Smooth muscle cell of the brain vasculature (primary cell): ENCODE measurements around the gene ZNF446.
"Not testable (repeated sequence)": the region's sequence is repeated elsewhere in the genome, so short reads cannot be mapped to it uniquely, and the experiment has no call there.

Experiments
- DNase-seq: peaks from one replicate; pipeline ENCODE4 v3.0.0-alpha.2; 2012; ENCODE audit warnings: low read depth, low spot score

Gene ZNF446

GRCh38 chr19:58469241-58470013 lies 6.7 kb upstream of the ZNF446 start:
- DNase-seq, result no peak

DNA sequence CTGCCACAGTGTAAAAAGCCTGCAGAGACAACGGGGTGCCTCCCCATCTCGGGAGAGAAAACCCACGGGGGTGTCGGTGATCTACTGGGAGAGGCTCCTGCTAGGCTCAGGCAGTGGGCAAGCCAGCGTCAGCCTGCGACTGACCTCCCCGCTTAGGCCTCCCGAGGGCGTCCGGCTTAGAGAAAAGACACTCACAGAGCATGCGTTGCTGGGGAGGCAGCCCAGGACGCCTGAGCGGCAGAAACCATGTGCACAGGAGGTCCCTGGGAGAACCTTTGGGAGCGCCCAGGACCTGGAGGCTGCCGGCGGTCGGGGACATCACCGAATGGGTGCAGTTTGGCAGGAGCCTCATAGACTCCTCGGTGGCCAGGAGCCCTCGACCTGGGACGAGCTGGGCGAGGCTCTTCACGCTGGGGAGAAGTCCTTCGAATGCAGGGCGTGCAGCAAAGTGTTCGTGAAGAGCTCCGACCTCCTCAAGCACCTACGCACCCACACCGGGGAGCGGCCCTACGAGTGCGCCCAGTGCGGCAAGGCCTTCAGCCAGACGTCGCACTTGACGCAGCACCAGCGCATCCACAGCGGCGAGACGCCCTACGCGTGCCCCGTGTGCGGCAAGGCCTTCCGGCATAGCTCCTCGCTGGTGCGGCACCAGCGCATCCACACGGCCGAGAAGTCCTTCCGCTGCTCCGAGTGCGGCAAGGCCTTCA lies 5.2 kb upstream of the ZNF446 start:
- DNase-seq, result not testable (repeated sequence)

DNA sequence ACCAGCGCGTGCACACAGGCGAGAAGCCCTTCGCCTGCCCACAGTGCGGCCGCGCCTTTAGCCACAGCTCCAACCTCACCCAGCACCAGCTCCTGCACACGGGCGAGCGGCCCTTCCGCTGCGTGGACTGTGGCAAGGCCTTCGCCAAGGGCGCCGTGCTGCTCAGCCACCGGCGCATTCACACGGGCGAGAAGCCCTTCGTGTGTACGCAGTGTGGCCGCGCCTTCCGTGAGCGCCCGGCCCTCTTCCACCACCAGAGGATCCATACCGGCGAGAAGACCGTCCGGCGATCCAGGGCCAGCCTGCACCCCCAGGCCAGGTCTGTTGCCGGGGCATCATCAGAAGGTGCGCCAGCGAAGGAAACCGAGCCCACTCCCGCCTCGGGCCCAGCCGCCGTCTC lies 4.4 kb upstream of the ZNF446 start:
- no peak for DNase-seq

- DNase-seq, result no peak
Observed at GRCh38 chr19:58473775-58474174, 2.4 kb upstream of the ZNF446 start.

- no peak for DNase-seq
Observed at GRCh38 chr19:58474291-58474996, 1.7 kb upstream of the ZNF446 start.

- DNase-seq, result no peak
Observed at GRCh38 chr19:58474997-58475713, 997 bp upstream of the ZNF446 start.

GRCh38 chr19:58476498-58477015 lies 405 bp downstream of the ZNF446 start:
- DNase-seq, result no peak

GRCh38 chr19:58477130-58477529 lies 978 bp downstream of the ZNF446 start:
- no peak for DNase-seq

- no peak for DNase-seq
Observed at GRCh38 chr19:58477871-58478270, 1.7 kb downstream of the ZNF446 start.

- DNase-seq, result no peak
Observed at GRCh38 chr19:58479303-58479702, 3.2 kb downstream of the ZNF446 start.

GRCh38 chr19:58479736-58480480 lies 3.8 kb downstream of the ZNF446 start:
- no peak for DNase-seq

GRCh38 chr19:58480481-58480830 lies 4.3 kb downstream of the ZNF446 start:
- no peak for DNase-seq

DNA sequence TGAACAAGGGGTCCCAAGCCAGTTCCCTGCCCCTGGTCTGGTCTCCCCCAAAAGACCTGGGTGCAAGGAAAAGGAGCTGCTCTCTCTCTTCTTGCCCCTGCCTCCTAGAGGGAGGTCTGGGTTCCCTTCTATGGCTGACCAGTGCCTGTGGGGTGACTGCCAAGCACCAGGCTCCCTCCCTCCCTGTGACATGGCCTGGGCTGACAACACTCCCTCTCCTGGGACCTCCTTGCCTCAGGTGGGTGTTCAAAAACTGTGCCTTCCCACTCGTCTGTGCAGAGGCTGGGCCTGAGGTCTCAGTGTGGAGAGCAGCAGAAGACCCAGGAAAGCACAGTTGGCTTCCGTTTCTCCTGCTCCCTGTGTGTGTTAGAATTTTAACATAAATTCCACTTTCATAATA lies 4.7 kb downstream of the ZNF446 start:
- DNase-seq, result no peak

DNA sequence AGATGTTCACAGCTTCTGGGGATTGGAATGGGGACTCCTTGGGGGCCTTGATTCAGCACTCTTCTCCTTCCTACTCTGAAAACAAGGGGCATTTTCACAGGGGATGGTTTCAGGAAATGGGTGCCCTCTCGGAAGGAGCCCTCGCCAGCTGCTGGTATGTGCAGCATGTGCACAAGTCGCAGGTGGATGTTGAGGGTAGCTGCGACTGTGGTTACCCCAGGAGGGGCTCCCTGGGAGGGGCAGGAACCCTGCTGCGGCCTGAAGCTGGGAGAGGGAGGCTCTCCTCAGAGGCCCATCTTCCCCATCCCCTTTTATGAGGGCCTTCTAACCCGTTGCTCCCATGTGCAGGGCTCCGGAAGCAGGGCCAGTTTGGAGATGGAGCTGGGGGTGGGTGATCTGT lies 6.2 kb downstream of the ZNF446 start:
- DNase-seq, result no peak

GRCh38 chr19:58483776-58484175 lies 7.6 kb downstream of the ZNF446 start:
- no peak for DNase-seq

- not testable (repeated sequence) for DNase-seq
Observed at GRCh38 chr19:58484349-58484748, 8.2 kb downstream of the ZNF446 start.

DNA sequence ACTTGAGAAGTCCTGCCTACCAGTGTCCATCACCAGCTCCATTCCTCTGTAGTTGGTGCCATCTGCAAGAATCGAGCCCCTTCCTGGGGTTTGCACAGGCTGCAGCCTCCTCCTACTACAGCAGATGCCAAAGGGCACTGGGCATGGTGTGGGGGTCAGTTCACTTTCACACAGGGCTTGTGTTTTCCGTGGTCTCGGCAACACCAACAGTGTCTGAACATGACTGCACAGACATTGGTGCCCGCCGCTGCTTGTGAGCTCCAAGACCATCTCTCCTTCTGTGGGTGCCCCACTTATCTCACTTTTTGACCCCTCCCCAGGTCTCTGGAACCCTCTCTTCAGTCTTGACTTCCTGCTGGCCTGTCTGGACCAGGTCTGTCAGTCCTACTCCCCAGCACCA lies 15.2 kb downstream of the ZNF446 start:
- no peak for DNase-seq

GRCh38 chr19:58492265-58492664 lies 16.1 kb downstream of the ZNF446 start:
- DNase-seq, result no peak

DNA sequence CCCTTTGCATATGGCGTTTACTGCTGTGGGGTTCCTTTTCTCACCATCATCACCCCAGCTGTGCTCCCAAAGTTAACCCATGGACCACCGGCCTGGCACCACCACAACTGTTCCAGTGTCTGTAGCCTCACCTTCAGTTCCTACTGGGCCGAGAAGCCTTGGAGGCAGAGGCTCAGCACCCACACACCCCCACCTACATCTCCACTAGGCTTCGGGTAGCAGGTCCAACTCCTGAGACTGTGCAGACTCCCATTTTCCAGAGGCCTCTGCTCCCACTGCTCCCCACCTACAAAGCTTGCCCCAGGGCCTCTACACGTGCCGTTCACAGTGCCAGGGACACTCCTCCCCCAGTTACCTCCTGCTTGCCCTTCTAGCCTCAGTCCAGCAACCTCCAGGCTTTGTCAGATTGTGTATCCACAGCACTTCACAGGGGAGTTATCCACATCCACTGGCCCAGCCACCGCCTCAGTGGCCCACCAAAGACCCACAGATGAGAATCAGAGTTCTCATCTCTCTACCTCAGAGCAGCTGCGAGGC lies 21.6 kb downstream of the ZNF446 start:
- no peak for DNase-seq

GRCh38 chr19:58498316-58499020 lies 22.3 kb downstream of the ZNF446 start:
- DNase-seq, result no peak
